H1 (cell line): ENCODE results near the gene SMARCAL1.

ENCODE experiments used
- BACH1 ChIP-seq: IDR thresholded peaks from 2 replicates; pipeline ENCODE4 v1.6.1; 2012; ENCODE audit warnings: low read length, improper control_type of control experiment
- CEBPB ChIP-seq: IDR thresholded peaks from 2 replicates; pipeline ENCODE4 v1.6.1; 2012; ENCODE audit warnings: low read depth, low read length
- CTCF ChIP-seq, 3 experiments: IDR thresholded peaks; 1 replicate in 2 of 3; 2 replicates in 1 of 3; pipeline versions ENCODE4 v1.5.1 to v1.6.1; 2011; ENCODE audit warnings: low read length in 3 of 3, mild to moderate bottlenecking in 3 of 3, inconsistent platforms in 2 of 3, low read depth in 1 of 3, moderate library complexity in 1 of 3; ENCODE audit not compliant: insufficient read depth in 1 of 3; ENCODE audit errors: control extremely low read depth in 1 of 3
- POU5F1 ChIP-seq: IDR thresholded peaks from 2 replicates; pipeline ENCODE4 v1.6.1; 2011; ENCODE audit warnings: low read depth, mild to moderate bottlenecking, low read length, moderate library complexity
- TAF1 ChIP-seq: IDR thresholded peaks from 2 replicates; pipeline ENCODE4 v1.6.1; 2011; ENCODE audit warnings: mild to moderate bottlenecking, low read depth, low read length
- YY1 ChIP-seq: IDR thresholded peaks from 2 replicates; pipeline ENCODE4 v1.6.1; 2011; ENCODE audit warnings: low read depth, mild to moderate bottlenecking, low read length

- no peak for TF ChIP-seq CEBPB
- TF ChIP-seq CTCF (IDR thresholded peaks at IDR 0.05; ENCODE audit: control extremely low read depth in 1 of 3, insufficient read depth in 1 of 3, low read depth in 1 of 3, low read length in 3 of 3) = no peak
- TF ChIP-seq YY1 = no peak
- TF ChIP-seq TAF1 = no peak
- no peak for TF ChIP-seq BACH1
- TF ChIP-seq POU5F1 = no peak
These were observed 6.7 kb downstream of the SMARCAL1 start for GRCh38 chr2:216418981-216419380.
